Measurements from ENCODE around the gene NDUFB11.

Gene NDUFB11

DNA sequence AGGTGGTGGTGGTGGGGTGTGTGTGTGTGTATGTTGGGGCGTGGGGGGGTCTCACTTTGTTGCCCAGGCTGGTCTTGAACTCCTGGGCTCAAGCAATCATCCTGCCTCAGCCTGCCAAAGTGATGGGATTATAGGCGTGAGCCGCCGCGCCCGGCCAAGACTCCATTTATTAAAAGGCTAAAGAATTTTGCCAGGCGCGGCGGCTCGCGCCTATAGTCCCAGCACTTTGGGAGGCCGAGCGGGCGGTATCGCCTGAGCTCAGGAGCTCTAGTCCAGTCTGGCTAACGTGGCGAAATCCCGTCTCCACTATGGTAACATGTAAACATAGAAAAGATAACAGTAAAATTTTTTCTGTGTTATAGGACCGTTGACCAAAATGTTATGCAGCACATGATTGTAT, 45.4 kb upstream of the NDUFB11 start:
- Histone ChIP-seq H3K27ac (no peak overlapping the region), H3K4me3 (ENCODE audit: low read depth, low read length) (no peak overlapping the region), H3K27me3 (replicated peaks) (no peaks in the 10 kb centered on the region), H3K36me3 (replicated peaks) (no peaks in the 10 kb centered on the region)
- DNase-seq = no peak
- in situ Hi-C loops (cut with HindIII; ENCODE audit: low pct_ligation_motif_present, low sequenced_read_pairs) = no loop called here
- TF ChIP-seq, protein P1, sequence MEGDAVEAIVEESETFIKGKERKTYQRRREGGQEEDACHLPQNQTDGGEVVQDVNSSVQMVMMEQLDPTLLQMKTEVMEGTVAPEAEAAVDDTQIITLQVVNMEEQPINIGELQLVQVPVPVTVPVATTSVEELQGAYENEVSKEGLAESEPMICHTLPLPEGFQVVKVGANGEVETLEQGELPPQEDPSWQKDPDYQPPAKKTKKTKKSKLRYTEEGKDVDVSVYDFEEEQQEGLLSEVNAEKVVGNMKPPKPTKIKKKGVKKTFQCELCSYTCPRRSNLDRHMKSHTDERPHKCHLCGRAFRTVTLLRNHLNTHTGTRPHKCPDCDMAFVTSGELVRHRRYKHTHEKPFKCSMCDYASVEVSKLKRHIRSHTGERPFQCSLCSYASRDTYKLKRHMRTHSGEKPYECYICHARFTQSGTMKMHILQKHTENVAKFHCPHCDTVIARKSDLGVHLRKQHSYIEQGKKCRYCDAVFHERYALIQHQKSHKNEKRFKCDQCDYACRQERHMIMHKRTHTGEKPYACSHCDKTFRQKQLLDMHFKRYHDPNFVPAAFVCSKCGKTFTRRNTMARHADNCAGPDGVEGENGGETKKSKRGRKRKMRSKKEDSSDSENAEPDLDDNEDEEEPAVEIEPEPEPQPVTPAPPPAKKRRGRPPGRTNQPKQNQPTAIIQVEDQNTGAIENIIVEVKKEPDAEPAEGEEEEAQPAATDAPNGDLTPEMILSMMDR (IDR thresholded peaks at IDR 0.05; ENCODE audit: low read depth, low read length, missing control alignments) = no peak

DNA sequence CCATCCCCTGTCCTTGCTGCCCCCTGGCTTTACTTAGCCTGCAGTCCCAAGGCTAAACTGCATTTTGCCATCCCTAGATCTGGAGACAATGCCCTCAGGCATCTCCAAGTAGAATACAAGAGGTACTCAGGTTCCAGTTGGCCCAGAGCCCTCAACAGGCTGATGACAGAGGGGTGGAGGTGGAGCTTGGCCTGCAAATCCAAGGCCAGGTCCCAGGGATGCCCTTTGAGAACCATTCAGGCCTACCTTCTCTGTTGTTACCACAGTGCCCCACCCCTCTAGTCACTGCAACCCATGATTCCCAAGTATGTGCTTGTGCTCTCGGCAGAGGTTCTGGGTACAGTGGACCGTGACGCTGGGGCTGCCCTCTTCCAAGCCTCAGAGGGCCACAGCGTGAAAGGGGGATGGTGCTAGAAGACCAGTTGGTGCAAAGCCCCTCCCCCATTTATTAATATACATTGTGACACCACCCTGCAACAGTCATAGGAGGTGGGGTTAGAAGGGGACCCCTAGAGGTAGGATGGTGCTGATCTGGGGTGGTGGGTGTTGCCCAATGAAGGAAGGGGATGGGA, 42.7 kb upstream of the NDUFB11 start:
- in situ Hi-C loops (cut with HindIII; ENCODE audit: low pct_ligation_motif_present, low sequenced_read_pairs) = no loop called here
- Histone ChIP-seq H3K36me3 (replicated peaks) (no peaks in the 10 kb centered on the region), H3K27me3 (replicated peaks) (no peaks in the 10 kb centered on the region), H3K27ac (no peak overlapping the region), H3K4me3 (ENCODE audit: low read depth, low read length) (no peak overlapping the region)
- TF ChIP-seq, protein P1 (IDR thresholded peaks at IDR 0.05; ENCODE audit: low read depth, low read length, missing control alignments) = no peak
- no peak for DNase-seq

DNA sequence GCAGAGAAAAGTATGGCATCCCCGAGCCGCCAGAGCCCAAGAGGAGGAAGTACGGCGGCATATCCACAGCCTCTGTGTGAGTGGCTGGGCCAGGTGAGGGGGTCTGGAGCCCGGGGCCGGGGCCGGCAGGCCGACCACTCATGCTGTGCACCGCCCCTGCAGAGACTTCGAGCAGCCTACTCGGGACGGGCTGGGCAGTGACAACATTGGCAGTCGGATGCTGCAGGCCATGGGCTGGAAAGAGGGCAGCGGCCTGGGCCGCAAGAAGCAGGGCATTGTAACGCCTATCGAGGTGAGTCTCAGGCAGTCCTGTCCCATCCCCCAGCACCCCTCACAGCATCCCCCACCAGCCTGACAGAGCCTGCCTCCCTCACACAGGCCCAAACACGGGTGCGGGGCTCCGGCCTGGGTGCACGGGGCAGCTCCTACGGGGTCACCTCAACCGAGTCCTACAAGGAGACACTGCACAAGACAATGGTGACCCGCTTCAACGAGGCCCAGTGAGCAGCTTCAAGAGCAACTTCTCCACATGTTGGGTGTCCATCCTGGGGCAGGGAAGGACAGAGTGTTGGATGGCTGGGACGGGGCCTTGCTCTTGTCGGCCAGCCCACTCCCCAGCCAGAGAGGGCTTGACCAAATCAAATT, 41.7 kb upstream of the NDUFB11 start:
- no peak overlapping the region for H3K27ac ChIP-seq
- TF ChIP-seq, protein P1 (IDR thresholded peaks at IDR 0.05; ENCODE audit: low read depth, low read length, missing control alignments) = no peak
- no peaks in the 10 kb centered on the region for H3K27me3 ChIP-seq (replicated peaks)
- H3K36me3 ChIP-seq (replicated peaks) = peaks cover 5% of the 10 kb centered on the region
- in situ Hi-C loops (cut with HindIII; ENCODE audit: low pct_ligation_motif_present, low sequenced_read_pairs) = no loop called here
- DNase-seq = no peak
- no peak overlapping the region for H3K4me3 ChIP-seq (ENCODE audit: low read depth, low read length)

DNA sequence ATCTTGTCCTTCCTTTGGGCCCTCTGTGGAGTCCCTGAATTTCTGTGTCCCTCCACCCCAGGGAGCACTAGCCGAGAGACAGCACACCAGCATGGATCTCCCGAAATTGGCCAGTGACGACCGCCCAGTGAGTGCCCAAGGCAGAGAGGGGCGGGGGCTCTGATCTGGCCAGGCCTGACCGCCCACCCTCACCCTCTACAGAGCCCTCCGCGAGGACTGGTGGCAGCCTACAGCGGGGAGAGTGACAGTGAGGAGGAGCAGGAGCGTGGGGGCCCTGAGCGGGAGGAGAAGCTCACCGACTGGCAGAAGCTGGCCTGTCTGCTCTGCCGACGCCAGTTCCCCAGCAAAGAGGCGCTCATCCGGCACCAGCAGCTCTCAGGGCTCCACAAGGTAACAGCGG, 40.7 kb upstream of the NDUFB11 start:
- peaks cover 6% of the 10 kb centered on the region for H3K36me3 ChIP-seq (replicated peaks)
- H3K4me3 ChIP-seq (ENCODE audit: low read depth, low read length) = no peak overlapping the region
- TF ChIP-seq, protein P1 (IDR thresholded peaks at IDR 0.05; ENCODE audit: low read depth, low read length, missing control alignments) = no peak
- no peak overlapping the region for H3K27ac ChIP-seq
- H3K27me3 ChIP-seq (replicated peaks) = no peaks in the 10 kb centered on the region
- in situ Hi-C loops (cut with HindIII; ENCODE audit: low pct_ligation_motif_present, low sequenced_read_pairs) = no loop called here
- DNase-seq = no peak

DNA sequence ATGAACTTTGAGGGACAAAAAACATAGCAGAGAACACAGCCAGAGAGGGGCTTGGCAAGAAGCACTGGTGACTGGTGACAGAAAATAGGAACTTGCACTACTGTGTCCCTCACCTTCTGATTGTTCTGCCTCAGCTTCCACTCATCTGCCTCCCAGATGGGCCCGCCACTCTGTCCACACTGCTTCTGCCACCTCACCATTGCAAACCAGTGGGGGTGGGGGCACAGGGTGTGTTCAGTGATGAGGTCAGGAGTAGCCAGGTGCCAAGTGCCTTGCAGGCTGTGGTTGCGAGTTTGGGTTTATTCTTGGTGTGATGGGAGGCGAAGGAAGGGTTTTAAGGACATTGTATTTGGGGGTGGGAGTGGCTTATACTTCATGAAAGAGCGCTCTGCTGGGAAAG, 40.0 kb upstream of the NDUFB11 start:
- Histone ChIP-seq H3K4me3 (ENCODE audit: low read depth, low read length) (no peak overlapping the region), H3K27ac (no peak overlapping the region), H3K36me3 (replicated peaks) (peaks cover 11% of the 10 kb centered on the region), H3K27me3 (replicated peaks) (no peaks in the 10 kb centered on the region)
- in situ Hi-C loops (cut with HindIII; ENCODE audit: low pct_ligation_motif_present, low sequenced_read_pairs) = no loop called here
- TF ChIP-seq, protein P1 (IDR thresholded peaks at IDR 0.05; ENCODE audit: low read depth, low read length, missing control alignments) = no peak
- DNase-seq = no peak

Data from brain microvascular endothelial cell (primary cell).